HG02943 (cell line): ENCODE results near the gene BSG.
A peak's percentile ranks its signal among the peaks of the same experiment; 100 is the strongest.

Experiments used
- ATAC-seq: cut with Tn5 transposase; IDR thresholded peaks from one replicate; pipeline ENCODE4 v1.9.1; 2021; ENCODE audit warnings: mild to moderate bottlenecking, low read depth, moderate library complexity; ENCODE audit not compliant: unreplicated experiment

BSG gene

GRCh38 chr19:572140-572742 lies at the start of gene BSG:
BSG (plus strand) TSS chr19:572596; CDS start chr19:572635, 39 bp downstream.
- peak; percentile 73 for ATAC-seq

- ATAC-seq = no peak
Observed at GRCh38 chr19:522726-523125, 49.7 kb upstream of the BSG start.

DNA sequence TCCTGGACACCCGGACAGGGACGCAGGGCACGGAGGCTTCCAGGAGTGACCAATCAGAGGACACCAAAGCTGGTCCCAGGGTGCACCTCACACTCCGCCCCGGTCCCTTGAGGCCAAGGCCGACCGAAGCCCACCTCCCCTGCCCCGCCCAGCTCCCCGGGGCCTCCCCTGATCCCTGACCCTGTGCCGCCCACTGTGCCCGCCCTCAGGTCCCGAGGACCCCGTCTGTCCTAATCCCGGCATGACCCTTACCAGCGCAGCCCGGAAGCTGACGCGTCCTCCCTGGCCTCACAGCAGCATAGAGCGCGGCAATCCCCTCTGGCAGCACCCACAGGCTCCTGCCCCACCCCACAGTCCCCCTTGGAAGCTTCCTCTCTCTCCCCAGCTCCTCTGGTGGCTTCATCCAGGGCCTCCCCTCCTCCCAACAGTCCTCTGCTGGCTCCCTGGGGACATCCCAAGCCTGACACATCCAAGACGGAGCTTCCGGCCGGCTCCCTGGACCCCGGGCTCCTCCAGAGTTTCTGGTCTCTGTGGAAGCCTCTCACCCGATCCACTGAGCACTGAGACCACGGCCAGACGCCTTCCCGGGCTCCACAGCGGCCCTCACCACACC lies 48.2 kb upstream of the BSG start:
- ATAC-seq = no peak

GRCh38 chr19:525029-525428 lies 47.4 kb upstream of the BSG start:
- no peak for ATAC-seq

DNA sequence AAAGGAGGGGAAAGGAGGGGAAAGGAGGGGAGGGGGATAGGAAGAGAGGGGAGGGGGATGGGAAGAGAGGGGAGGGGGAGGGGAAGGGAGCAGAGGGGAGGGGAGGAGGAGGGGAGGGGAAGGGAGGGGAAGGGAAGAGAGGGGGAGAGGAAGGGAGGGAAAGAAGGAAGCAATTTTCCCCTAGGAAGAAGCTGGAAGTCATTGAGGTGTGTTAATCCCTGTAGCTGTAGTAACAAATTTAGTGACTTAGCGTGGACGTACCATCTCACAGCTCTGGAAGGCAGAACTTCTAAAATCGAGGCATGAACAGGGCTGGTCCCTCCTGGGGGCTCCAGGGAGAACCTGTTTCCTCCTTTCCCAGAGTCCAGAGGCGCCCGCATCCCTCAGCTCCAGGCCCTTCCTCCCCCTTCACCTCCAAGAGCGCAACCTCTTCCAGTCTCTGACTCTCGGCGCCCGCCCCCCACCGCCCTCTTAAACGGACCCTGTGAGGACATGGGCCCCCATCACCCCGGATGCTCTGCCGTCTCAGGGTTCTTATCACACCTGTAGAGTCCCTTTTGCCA lies 46.5 kb upstream of the BSG start:
- no peak for ATAC-seq

DNA sequence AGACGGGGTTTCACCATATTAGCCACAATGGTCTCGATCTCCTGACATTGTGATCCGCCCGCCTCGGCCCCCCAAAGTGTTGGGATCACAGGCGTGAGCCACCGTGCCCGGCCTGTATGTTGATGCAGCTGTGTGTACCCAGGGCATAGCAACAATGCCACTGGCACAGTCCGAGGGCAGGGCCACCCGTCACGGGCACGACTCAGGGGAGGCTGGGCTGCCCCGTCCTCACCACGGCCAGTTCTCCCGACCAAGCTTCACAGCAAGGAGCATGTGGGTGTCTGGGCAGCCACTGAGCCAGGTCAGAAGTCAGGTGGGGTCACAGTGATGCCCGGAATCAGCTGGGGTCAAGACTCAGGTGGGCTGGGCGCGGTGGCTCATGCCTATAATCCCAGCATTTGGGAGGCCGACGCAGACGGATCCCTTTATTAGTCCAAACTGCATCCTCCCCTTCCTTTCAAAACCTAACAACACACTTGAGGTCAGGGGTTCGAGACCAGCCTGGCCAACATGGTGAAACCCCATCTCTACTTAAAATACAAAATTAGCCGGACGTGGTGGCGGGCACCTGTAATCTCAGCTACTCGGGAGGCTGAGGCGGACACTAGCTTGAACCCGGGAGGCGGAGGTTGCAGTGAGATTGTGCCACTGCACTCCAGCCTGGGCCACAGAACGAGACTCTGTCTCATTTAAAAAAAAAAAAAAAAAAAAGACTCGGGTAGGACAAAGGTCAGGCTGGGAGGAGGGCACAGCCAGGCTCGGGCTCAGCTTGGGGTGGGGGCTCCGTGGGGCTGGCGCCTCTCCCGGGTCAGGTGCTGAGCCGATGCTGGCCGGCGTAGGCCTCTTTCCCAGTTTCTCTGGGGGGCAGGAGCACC lies 42.0 kb upstream of the BSG start:
- ATAC-seq = no peak

GRCh38 chr19:531009-531752 lies 41.2 kb upstream of the BSG start:
- peak; percentile 53 for ATAC-seq

- peak; percentile 34 for ATAC-seq
Observed at GRCh38 chr19:531753-532560, 40.4 kb upstream of the BSG start, which contains the start of gene CDC34. CDC34 (plus strand) TSS chr19:531760; CDS start chr19:531932, 172 bp downstream.

- ATAC-seq = no peak
Observed at GRCh38 chr19:532561-533363, 39.6 kb upstream of the BSG start.

- ATAC-seq = no peak
Observed at GRCh38 chr19:533364-534058, 38.9 kb upstream of the BSG start.

- ATAC-seq = no peak
Observed at GRCh38 chr19:534088-534487, 38.3 kb upstream of the BSG start.

DNA sequence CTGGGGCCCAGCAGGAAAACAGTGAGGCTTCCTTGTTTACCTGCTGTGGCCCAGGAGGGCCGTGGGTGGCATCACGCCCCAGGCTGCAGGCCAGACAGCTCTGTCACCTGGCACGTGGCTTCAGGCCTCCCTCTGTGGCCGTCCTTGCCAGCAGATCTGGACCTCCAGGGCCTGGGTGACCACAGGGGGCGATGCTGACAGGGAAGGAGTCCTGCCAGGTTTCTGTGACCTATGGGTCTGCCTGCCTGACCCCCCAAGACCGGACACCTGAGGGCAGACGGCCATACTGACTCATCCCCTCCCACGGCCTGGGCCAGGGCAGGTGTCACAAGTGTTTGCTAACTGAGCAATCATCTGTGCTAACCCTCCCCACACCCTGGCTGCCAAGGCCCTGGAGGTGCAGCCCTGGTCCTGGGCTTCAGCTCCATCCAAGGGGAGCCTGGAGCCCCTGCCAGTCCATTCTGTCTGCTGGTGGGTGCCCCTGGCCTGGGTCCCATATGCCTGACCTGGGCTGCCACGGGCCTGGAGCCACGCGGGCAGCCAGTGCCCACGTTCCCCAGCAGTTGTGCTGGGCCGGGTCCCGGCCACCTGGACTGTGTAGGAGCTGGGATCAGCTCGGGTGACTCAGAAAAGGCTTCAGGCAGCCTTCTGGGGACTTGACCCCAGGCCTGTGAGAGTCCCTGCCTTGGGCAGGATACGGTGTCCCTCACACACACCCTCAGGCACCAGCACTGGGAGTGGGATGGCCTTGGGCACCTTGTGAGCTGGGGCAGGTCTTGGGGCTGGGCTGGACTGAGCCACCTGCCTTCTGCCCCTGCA lies 37.2 kb upstream of the BSG start:
- no peak for ATAC-seq

DNA sequence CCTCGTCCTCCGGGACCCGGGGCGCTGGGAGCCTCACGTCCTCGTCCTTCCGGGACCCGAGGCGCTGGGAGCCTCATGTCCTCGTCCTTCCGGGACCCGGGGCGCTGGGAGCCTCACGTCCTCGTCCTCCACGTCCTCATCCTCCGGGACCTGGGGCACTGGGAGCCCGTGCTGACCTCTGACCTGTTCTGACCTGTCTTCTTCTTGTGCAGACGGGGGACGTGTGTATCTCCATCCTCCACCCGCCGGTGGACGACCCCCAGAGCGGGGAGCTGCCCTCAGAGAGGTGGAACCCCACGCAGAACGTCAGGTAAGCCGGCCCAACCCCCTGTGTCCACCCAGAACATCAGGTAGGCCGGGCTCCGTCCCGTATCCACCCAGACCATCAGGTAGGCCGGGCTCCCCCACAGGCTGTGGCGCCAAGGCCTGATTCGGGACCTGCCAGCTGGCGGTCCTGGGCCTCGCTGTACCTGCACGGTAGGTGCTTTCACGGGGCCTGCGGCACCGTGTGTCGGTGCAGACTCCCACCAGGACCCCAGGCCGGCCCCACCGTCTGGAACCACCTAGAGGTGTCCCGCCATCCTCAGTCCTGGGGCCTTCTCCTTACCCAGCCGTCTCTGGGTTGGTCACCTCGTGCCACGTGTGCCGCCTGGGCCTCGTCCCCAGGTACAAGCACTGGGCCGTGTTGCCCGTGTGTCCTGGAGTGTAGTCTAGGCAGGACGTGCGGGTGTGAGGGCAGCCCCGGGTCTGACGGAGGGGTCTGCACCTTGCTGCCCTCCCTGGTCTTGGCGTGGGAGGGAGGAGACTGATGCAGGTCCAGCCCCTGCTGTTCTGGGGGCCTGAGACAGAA lies 36.1 kb upstream of the BSG start:
- ATAC-seq = no peak

DNA sequence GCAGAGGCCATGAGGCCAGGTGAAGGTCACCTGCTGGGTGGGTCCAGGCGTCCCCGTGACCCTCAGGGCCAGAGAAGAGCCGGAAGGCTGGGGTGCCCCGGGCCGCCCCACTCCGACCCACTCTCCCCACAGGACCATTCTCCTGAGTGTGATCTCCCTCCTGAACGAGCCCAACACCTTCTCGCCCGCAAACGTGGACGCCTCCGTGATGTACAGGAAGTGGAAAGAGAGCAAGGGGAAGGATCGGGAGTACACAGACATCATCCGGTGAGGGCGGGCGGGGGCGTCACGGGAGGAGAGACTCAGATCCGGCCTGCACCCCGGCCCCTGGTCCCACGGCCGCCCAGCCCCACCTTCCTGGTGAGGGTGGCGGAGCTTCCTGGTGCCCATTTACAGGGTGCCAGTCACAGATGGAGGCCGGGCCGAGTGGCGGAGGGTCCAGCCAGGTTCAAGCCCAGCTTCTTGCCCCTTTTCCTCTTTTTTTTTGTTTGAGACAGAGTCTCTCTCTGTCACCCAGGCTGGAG lies 35.5 kb upstream of the BSG start:
- no peak for ATAC-seq

DNA sequence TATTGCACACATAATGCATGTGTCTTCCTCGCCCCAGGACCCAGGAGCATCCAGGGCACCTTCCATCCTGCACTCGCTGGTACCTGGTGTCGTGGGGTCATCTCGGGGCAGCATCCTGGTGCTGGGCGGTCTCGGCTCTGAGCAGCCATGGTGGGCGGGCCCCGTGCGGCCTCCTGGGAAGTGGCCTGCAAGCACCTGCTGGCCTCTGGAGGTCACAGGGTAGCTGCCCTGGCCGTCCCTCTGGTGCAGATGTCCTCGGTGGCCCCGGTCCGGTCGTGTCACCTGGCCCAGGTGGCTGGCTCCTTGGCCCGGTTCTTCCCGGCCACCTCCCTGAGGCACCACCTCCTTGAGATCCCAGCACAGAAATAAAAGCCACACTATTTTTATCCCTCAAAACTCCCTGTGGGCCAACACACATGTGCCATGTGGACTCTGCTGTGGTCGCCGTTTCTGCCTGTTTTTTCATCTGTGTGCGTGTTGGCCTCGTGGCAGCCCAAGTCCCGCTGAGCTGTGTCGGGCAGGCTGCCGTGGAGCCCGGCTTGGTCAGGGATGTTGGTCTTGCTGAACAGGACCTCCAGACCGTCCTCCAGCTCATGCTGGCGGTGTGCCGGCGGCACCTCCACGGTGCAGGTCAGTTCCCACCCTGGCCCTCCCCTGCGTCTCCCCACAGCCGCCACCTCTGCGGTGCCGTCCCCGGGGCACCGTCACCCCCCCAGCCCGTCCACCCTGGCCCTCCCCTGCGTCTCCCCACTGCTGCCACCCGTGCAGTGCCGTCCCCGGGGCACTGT lies 33.6 kb upstream of the BSG start:
- no peak for ATAC-seq
